Ishikawa (cell line): ENCODE data around the gene APOA5.

ENCODE experiments used
- CEBPB ChIP-seq: IDR thresholded peaks from 2 replicates; pipeline ENCODE4 v1.6.1; 2012
- CREB1 ChIP-seq: IDR thresholded peaks from 2 replicates; pipeline ENCODE4 v1.6.1; 2012; ENCODE audit warnings: low read depth
- EGR1 ChIP-seq: IDR thresholded peaks from 2 replicates; pipeline ENCODE4 v1.6.1; 2012
- EP300 ChIP-seq: IDR thresholded peaks from 2 replicates; pipeline ENCODE4 v1.6.1; 2012; ENCODE audit warnings: borderline replicate concordance
- FOXM1 ChIP-seq: IDR thresholded peaks from 2 replicates; pipeline ENCODE4 v1.6.1; 2012; ENCODE audit warnings: low read depth, borderline replicate concordance
- MAX ChIP-seq: IDR thresholded peaks from 2 replicates; pipeline ENCODE4 v1.6.1; 2012
- NFIC ChIP-seq: IDR thresholded peaks from 2 replicates; pipeline ENCODE4 v1.6.1; 2012
- RAD21 ChIP-seq: IDR thresholded peaks from 2 replicates; pipeline ENCODE4 v1.6.1; 2012; ENCODE audit warnings: low read depth
- TAF1 ChIP-seq: IDR thresholded peaks from 2 replicates; pipeline ENCODE4 v1.6.1; 2012; ENCODE audit warnings: low read depth, mild to moderate bottlenecking
- TCF12 ChIP-seq: IDR thresholded peaks from 2 replicates; pipeline ENCODE4 v1.6.1; 2012; ENCODE audit warnings: low read depth
- TEAD4 ChIP-seq: IDR thresholded peaks from 2 replicates; pipeline ENCODE4 v1.6.1; 2012
- USF1 ChIP-seq: IDR thresholded peaks from 2 replicates; pipeline ENCODE4 v1.6.1; 2012
- YY1 ChIP-seq: IDR thresholded peaks from 2 replicates; pipeline ENCODE4 v1.6.1; 2012; ENCODE audit warnings: low read depth
- ZBTB7A ChIP-seq: IDR thresholded peaks from 2 replicates; pipeline ENCODE4 v1.6.1; 2012; ENCODE audit warnings: low read depth
- TF ChIP-seq, protein P1 (sequence below): IDR thresholded peaks from 2 replicates; pipeline ENCODE4 v1.6.1; 2012; ENCODE audit warnings: low read depth, mild to moderate bottlenecking

Gene APOA5

DNA sequence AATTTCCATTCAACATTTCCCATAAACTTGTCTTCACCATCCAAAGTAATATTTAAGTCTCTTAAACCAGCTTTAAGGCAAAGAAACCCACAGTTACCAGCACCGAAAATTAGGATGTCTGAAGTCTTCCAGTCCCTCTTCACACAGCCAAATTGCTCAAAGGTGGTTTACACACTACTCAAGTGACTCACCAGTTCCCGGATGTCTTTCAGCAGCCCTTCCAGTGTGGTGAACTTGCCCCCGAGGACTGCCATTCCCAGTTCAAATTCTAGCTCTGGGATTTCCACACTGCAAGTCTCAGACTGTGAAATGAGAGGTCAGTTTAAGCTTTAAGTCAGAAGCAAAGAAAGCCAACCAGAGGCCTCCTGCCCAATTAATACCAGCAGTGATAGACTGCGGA is 9.0 kb downstream of the APOA5 start:
- TF ChIP-seq RAD21 = no peak
- no peak for TF ChIP-seq EGR1
- no peak for TF ChIP-seq CEBPB
- no peak for TF ChIP-seq TCF12
- no peak for TF ChIP-seq USF1
- no peak for TF ChIP-seq EP300
- no peak for TF ChIP-seq YY1
- no peak for TF ChIP-seq TAF1
- no peak for TF ChIP-seq NFIC
- no peak for TF ChIP-seq ZBTB7A
- TF ChIP-seq, protein P1, sequence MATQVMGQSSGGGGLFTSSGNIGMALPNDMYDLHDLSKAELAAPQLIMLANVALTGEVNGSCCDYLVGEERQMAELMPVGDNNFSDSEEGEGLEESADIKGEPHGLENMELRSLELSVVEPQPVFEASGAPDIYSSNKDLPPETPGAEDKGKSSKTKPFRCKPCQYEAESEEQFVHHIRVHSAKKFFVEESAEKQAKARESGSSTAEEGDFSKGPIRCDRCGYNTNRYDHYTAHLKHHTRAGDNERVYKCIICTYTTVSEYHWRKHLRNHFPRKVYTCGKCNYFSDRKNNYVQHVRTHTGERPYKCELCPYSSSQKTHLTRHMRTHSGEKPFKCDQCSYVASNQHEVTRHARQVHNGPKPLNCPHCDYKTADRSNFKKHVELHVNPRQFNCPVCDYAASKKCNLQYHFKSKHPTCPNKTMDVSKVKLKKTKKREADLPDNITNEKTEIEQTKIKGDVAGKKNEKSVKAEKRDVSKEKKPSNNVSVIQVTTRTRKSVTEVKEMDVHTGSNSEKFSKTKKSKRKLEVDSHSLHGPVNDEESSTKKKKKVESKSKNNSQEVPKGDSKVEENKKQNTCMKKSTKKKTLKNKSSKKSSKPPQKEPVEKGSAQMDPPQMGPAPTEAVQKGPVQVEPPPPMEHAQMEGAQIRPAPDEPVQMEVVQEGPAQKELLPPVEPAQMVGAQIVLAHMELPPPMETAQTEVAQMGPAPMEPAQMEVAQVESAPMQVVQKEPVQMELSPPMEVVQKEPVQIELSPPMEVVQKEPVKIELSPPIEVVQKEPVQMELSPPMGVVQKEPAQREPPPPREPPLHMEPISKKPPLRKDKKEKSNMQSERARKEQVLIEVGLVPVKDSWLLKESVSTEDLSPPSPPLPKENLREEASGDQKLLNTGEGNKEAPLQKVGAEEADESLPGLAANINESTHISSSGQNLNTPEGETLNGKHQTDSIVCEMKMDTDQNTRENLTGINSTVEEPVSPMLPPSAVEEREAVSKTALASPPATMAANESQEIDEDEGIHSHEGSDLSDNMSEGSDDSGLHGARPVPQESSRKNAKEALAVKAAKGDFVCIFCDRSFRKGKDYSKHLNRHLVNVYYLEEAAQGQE = no peak
- no peak for TF ChIP-seq CREB1
- no peak for TF ChIP-seq FOXM1

DNA sequence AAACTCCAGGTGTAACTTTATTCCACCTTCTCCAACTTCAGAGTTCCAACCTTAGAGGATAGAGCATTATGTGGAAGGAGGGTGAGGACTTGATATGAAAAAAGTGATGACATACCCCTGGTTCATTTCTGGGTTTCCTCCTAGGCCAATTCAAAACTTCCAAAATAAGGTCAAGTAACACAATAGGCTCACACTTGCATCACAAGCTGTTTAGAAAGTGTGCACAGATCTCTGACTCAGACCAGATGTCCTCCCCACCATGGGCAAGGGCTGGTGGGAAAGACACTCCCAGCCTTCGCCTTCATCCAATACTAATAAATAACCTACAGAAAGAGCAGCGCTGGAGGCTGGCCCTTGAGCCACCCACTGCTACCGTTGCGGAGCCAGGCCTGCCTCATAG is 13.1 kb downstream of the APOA5 start:
- TF ChIP-seq EGR1 (no peak), RAD21 (no peak), NFIC (no peak), CREB1 (no peak), TAF1 (no peak), TCF12 (no peak), USF1 (no peak), EP300 (no peak), TEAD4 (no peak), CEBPB (no peak), YY1 (no peak), ZBTB7A (no peak), MAX (no peak), FOXM1 (no peak)
- TF ChIP-seq, protein P1 = no peak

- TF ChIP-seq, protein P1 = no peak
- TF ChIP-seq CREB1 (no peak), ZBTB7A (no peak), USF1 (no peak), YY1 (no peak), TCF12 (no peak), RAD21 (no peak), NFIC (no peak), MAX (no peak), TEAD4 (no peak), FOXM1 (no peak), TAF1 (no peak), CEBPB (no peak), EGR1 (no peak), EP300 (no peak)
Observed at GRCh38 chr11:116777056-116777455, 14.6 kb downstream of the APOA5 start.

- TF ChIP-seq FOXM1 = no peak
- no peak for TF ChIP-seq TEAD4
- no peak for TF ChIP-seq RAD21
- no peak for TF ChIP-seq TCF12
- TF ChIP-seq USF1 = no peak
- TF ChIP-seq CREB1 = no peak
- TF ChIP-seq EP300 = no peak
- TF ChIP-seq EGR1 = no peak
- TF ChIP-seq YY1 = no peak
- TF ChIP-seq, protein P1 = no peak
- no peak for TF ChIP-seq ZBTB7A
- no peak for TF ChIP-seq TAF1
- no peak for TF ChIP-seq CEBPB
- no peak for TF ChIP-seq MAX
- no peak for TF ChIP-seq NFIC
Observed at GRCh38 chr11:116776522-116776984, 15.1 kb downstream of the APOA5 start.
